Fibroblast of villous mesenchyme (primary cell): Measurements from ENCODE around the gene GRAMD1C. TPM values are rescaled to one million over a fixed set of nuclear protein-coding genes. Genes with fewer than 3 reads are reported as not detected.

Experiments
- DNase-seq: peaks from one replicate; pipeline ENCODE4 v3.0.0-alpha.2; 2010; ENCODE audit warnings: low read depth
- H3K4me3 ChIP-seq: 2 replicates; pipeline ENCODE4 v1.5.1; 2011; ENCODE audit warnings: low read depth, mild to moderate bottlenecking, low read length
- CTCF ChIP-seq: IDR thresholded peaks from 2 replicates; pipeline ENCODE4 v1.5.1; 2012; ENCODE audit warnings: low read depth, mild to moderate bottlenecking, low read length; ENCODE audit not compliant: insufficient read depth
- total RNA-seq: library from RNA; depleted of rRNA; stranded (reverse); fragments of >200 nt; gene quantifications from 2 replicates; pipeline ENCODE4 v1.2.3, GENCODE V29; 2012

The GRAMD1C gene
- total RNA-seq, 1 donor = 2.2 TPM

GRCh38 chr3:113948015-113948917, 109.7 kb downstream of the GRAMD1C start:
- DNase-seq = no peak
- peak overlapping the region; percentile 67 for H3K4me3 ChIP-seq
- no peak for TF ChIP-seq CTCF

- H3K4me3 ChIP-seq = no peak overlapping the region
- TF ChIP-seq CTCF = no peak
- no peak for DNase-seq
Measured at GRCh38 chr3:113952921-113953320, 114.3 kb downstream of the GRAMD1C start.

- DNase-seq = no peak
- no peak for TF ChIP-seq CTCF
- H3K4me3 ChIP-seq = no peak overlapping the region
Measured at GRCh38 chr3:113953677-113954076, 115.1 kb downstream of the GRAMD1C start.

GRCh38 chr3:113954091-113954685, 115.6 kb downstream of the GRAMD1C start:
- TF ChIP-seq CTCF = no peak
- no peak overlapping the region for H3K4me3 ChIP-seq
- DNase-seq = no peak

- no peak for TF ChIP-seq CTCF
- DNase-seq = no peak
- H3K4me3 ChIP-seq = no peak overlapping the region
Measured at GRCh38 chr3:113963879-113964278, 125.3 kb downstream of the GRAMD1C start.

GRCh38 chr3:113966172-113966571, 127.6 kb downstream of the GRAMD1C start:
- TF ChIP-seq CTCF = no peak
- H3K4me3 ChIP-seq = no peak overlapping the region
- no peak for DNase-seq
